ENCODE measurements around the gene RASA3.

- TF ChIP-seq CTCF (IDR thresholded peaks at IDR 0.05; ENCODE audit: low read length), result no peak
- no peak for TF ChIP-seq EZH2phosphoT487 (IDR thresholded peaks at IDR 0.05; ENCODE audit: low read length)
- no peak for TF ChIP-seq EZH2 (optimal IDR thresholded peaks at IDR 0.05; ENCODE audit: low read depth, low read length)
Measured at GRCh38 chr13:114029866-114030625, 102.4 kb downstream of the RASA3 start.

All from MM.1S (cell line).